Caco-2 (cell line): Measurements from ENCODE around the gene CCDC63. TPM values are rescaled to one million over a fixed set of nuclear protein-coding genes. Genes with fewer than 3 reads are reported as not detected.

Source experiments
- BruUV-seq: library from RNA; stranded (reverse); fragments of 400-500 nt; replicated peaks from 2 replicates; lab custom pipeline; 2021; lab: Mats Ljungman, UMichigan
- CTCF ChIA-PET: fragments of 300-600 bp; sonication (Branson Sonifier 250); formaldehyde crosslinking; loops from one replicate; lab custom pipeline; 2022; ENCODE audit warnings: antibody characterized with exemption; lab: Charles Lee
- POLR2A ChIA-PET: fragments of 300-600 bp; sonication (Branson Sonifier 250); formaldehyde crosslinking; loops from one replicate; lab custom pipeline; 2022; ENCODE audit warnings: antibody characterized with exemption; lab: Charles Lee
- DNase-seq, 2 experiments: peaks; one replicate each; pipeline versions ENCODE4 v3.0.0 to v3.0.0-alpha.2; 2020 to 2022
- H3K27me3 ChIP-seq: replicated peaks from 2 replicates; pipeline ENCODE4 v1.6.0; 2011; ENCODE audit warnings: low read length; ENCODE audit not compliant: control insufficient read depth, insufficient read depth
- H3K36me3 ChIP-seq: 2 replicates; pipeline ENCODE4 v1.5.1; 2011; ENCODE audit warnings: low read length; ENCODE audit not compliant: control insufficient read depth, insufficient read depth
- H3K4me1 ChIP-seq: fragments of 250-450 bp; sonication (Bioruptor Pico); 2 replicates; pipeline ENCODE4 v1.5.1; 2020; ENCODE audit warnings: mild to moderate bottlenecking
- H3K4me3 ChIP-seq: 2 replicates; pipeline ENCODE4 v1.5.1; 2011; ENCODE audit warnings: low read depth, mild to moderate bottlenecking, control low read depth, low read length
- H3K9me3 ChIP-seq: fragments of 250-450 bp; sonication (Bioruptor Pico); 2 replicates; pipeline ENCODE4 v1.5.1; 2020; ENCODE audit warnings: mild to moderate bottlenecking, moderate library complexity
- H3K27ac Mint-ChIP-seq: one replicate; pipeline ENCODE4 v1.8.0; 2022; ENCODE audit warnings: mixed read lengths; ENCODE audit not compliant: unreplicated experiment
- H3K27me3 Mint-ChIP-seq: one replicate; pipeline ENCODE4 v1.8.0; 2022; ENCODE audit warnings: mixed read lengths; ENCODE audit not compliant: insufficient read depth, unreplicated experiment
- H3K36me3 Mint-ChIP-seq: one replicate; pipeline ENCODE4 v1.8.0; 2022; ENCODE audit warnings: mild to moderate bottlenecking, mixed read lengths; ENCODE audit not compliant: insufficient read depth, unreplicated experiment
- H3K4me1 Mint-ChIP-seq: one replicate; pipeline ENCODE4 v1.8.0; 2022; ENCODE audit warnings: low read depth, mixed read lengths; ENCODE audit not compliant: unreplicated experiment
- H3K4me3 Mint-ChIP-seq: one replicate; pipeline ENCODE4 v1.8.0; 2022; ENCODE audit warnings: mild to moderate bottlenecking, moderate library complexity, mixed read lengths; ENCODE audit not compliant: unreplicated experiment
- H3K9me3 Mint-ChIP-seq: one replicate; pipeline ENCODE4 v1.8.0; 2022; ENCODE audit warnings: mixed read lengths; ENCODE audit not compliant: unreplicated experiment
- intact Hi-C: fragments of 100-400 bp; cut with micrococcal nuclease; formaldehyde crosslinking; loops from one replicate; pipeline ENCODE4 v1.10.0; 2022; ENCODE audit not compliant: unreplicated experiment
- total RNA-seq: library from RNA; stranded (reverse); gene quantifications from 2 replicates; pipeline ENCODE4 v1.2.3, GENCODE V29; 2022
- TF ChIP-seq, protein P1 (sequence below), 2 experiments: fragments of 200-600 bp in 1 of 2; IDR thresholded peaks; 1 replicate in 1 of 2; 2 replicates in 1 of 2; pipeline versions ENCODE4 v1.5.1 to v1.8.0; 2011 to 2022; ENCODE audit warnings: antibody characterized with exemption in 1 of 2, control low read depth in 1 of 2, inconsistent platforms in 1 of 2, low read depth in 1 of 2, low read length in 1 of 2, mild to moderate bottlenecking in 1 of 2, moderate library complexity in 1 of 2; ENCODE audit not compliant: insufficient read depth in 1 of 2, severe bottlenecking in 1 of 2, unreplicated experiment in 1 of 2

The CCDC63 gene
- total RNA-seq, 1 experiment from 2014 or later: not detected

DNA sequence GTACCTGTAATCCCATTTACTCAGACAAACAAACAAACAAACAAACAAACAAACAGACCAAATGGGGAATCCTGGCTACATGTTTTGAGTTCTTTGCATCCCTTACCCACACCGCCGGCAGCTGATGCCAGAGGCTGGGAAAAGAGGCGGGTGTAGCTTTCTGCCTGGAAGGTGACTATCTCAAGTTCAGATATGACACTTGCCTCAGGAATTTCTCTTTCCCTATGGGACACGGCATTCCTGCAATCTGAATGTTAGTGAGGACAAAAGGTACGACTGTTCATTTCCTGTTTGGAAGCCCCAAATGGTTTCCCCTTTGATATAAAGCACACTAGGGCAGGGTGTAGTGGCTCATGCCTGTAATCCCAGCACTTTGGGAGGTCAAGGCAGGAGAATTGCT, 70.7 kb downstream of the CCDC63 start:
- ChIA-PET CTCF (no interaction called here), POLR2A (no interaction called here)
- Mint-ChIP-seq H3K27ac (no peak overlapping the region), H3K36me3 (no peaks in the 10 kb centered on the region), H3K4me1 (peaks cover 13% of the 10 kb centered on the region), H3K9me3 (no peaks in the 10 kb centered on the region), H3K27me3 (no peaks in the 10 kb centered on the region), H3K4me3 (no peak overlapping the region)
- no peaks in the 10 kb centered on the region for H3K36me3 ChIP-seq
- no peaks in the 10 kb centered on the region for H3K9me3 ChIP-seq
- TF ChIP-seq, protein P1, sequence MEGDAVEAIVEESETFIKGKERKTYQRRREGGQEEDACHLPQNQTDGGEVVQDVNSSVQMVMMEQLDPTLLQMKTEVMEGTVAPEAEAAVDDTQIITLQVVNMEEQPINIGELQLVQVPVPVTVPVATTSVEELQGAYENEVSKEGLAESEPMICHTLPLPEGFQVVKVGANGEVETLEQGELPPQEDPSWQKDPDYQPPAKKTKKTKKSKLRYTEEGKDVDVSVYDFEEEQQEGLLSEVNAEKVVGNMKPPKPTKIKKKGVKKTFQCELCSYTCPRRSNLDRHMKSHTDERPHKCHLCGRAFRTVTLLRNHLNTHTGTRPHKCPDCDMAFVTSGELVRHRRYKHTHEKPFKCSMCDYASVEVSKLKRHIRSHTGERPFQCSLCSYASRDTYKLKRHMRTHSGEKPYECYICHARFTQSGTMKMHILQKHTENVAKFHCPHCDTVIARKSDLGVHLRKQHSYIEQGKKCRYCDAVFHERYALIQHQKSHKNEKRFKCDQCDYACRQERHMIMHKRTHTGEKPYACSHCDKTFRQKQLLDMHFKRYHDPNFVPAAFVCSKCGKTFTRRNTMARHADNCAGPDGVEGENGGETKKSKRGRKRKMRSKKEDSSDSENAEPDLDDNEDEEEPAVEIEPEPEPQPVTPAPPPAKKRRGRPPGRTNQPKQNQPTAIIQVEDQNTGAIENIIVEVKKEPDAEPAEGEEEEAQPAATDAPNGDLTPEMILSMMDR (IDR thresholded peaks at IDR 0.05; ENCODE audit: insufficient read depth in 1 of 2, low read depth in 1 of 2, low read length in 1 of 2, severe bottlenecking in 1 of 2, unreplicated experiment in 1 of 2): no peak
- no TSS peak for BruUV-seq
- peaks cover 4% of the 10 kb centered on the region; the same call in 1 of the 2 replicates for H3K4me1 ChIP-seq
- no peaks in the 10 kb centered on the region for H3K27me3 ChIP-seq
- intact Hi-C loops: no loop called here
- no peak overlapping the region for H3K4me3 ChIP-seq
- no peak for DNase-seq

DNA sequence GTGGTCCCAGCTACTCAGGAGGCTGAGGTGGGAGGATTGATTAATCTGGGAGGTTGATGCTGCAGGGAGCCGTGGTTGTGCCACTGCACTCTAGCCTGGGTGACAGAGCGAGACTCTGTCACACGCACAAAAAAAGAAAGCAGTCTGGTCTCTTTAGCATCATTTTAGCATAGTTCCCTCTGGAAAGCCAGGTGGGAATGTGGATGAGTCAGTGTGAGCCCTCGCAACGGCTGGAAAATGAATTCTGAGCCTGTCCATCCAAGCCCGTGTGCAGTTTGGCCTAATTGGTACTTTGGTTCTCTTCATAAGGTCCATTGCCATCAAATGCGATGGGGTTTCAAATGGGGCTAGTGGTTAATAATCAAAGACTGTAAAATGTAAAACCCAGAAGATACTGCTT, 71.2 kb downstream of the CCDC63 start:
- BruUV-seq: no TSS peak
- intact Hi-C loops: no loop called here
- H3K4me3 Mint-ChIP-seq: no peak overlapping the region
- H3K27me3 Mint-ChIP-seq: no peaks in the 10 kb centered on the region
- H3K27ac Mint-ChIP-seq: no peak overlapping the region
- Histone ChIP-seq H3K27me3 (no peaks in the 10 kb centered on the region), H3K36me3 (no peaks in the 10 kb centered on the region), H3K9me3 (no peaks in the 10 kb centered on the region), H3K4me3 (no peak overlapping the region), H3K4me1 (peaks cover 4% of the 10 kb centered on the region; the same call in 1 of the 2 replicates)
- POLR2A ChIA-PET: no interaction called here
- H3K9me3 Mint-ChIP-seq: no peaks in the 10 kb centered on the region
- DNase-seq: no peak
- peaks cover 13% of the 10 kb centered on the region for H3K4me1 Mint-ChIP-seq
- CTCF ChIA-PET: no interaction called here
- TF ChIP-seq, protein P1 (IDR thresholded peaks at IDR 0.05; ENCODE audit: insufficient read depth in 1 of 2, low read depth in 1 of 2, low read length in 1 of 2, severe bottlenecking in 1 of 2, unreplicated experiment in 1 of 2): no peak
- H3K36me3 Mint-ChIP-seq: no peaks in the 10 kb centered on the region

DNA sequence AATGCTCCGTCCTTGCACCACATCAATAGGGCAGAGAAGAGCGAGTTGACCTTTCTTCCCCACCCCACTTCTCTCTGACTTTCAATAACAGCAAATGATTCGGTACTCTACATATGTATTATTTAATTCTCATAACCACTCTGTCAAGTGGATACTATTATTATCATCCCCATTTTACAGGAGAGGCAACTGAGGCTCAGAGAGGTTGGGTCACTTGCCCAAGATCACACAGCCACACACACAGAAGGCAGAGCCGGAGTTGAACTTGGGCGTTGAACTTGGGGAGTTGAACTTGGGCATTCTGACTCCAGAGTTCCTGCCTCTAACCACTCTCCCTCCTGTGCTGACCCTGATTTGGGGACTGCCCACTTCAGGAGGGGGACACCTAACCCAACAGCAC, 72.9 kb downstream of the CCDC63 start:
- ChIA-PET CTCF (no interaction called here), POLR2A (interaction anchor here (0.6 kb wide), 1 partner anchor 135 kb away, joined by 6 read pairs; no protein-coding TSS in a partner anchor)
- Histone ChIP-seq H3K36me3 (no peaks in the 10 kb centered on the region), H3K4me3 (no peak overlapping the region), H3K9me3 (no peaks in the 10 kb centered on the region), H3K4me1 (peaks cover 4% of the 10 kb centered on the region; the same call in 1 of the 2 replicates), H3K27me3 (no peaks in the 10 kb centered on the region)
- H3K36me3 Mint-ChIP-seq: no peaks in the 10 kb centered on the region
- BruUV-seq: no TSS peak
- H3K4me3 Mint-ChIP-seq: no peak overlapping the region
- no peak for DNase-seq
- no peak overlapping the region for H3K27ac Mint-ChIP-seq
- peaks cover 13% of the 10 kb centered on the region for H3K4me1 Mint-ChIP-seq
- TF ChIP-seq, protein P1 (IDR thresholded peaks at IDR 0.05; ENCODE audit: insufficient read depth in 1 of 2, low read depth in 1 of 2, low read length in 1 of 2, severe bottlenecking in 1 of 2, unreplicated experiment in 1 of 2): no peak
- H3K27me3 Mint-ChIP-seq: no peaks in the 10 kb centered on the region
- intact Hi-C loops: no loop called here
- no peaks in the 10 kb centered on the region for H3K9me3 Mint-ChIP-seq
